Neural cell (in vitro differentiated cells): ENCODE results near the gene ALDH4A1.

Experiments
- CTCF ChIP-seq: fragments of 450-650 bp; IDR thresholded peaks from 2 replicates; pipeline ENCODE4 v1.5.1; 2014; ENCODE audit warnings: antibody characterized with exemption, mild to moderate bottlenecking, moderate library complexity; ENCODE audit not compliant: poor library complexity, severe bottlenecking
- EP300 ChIP-seq: fragments of 450-650 bp; conservative IDR thresholded peaks from 2 replicates; pipeline ENCODE4 v1.6.1; 2014; ENCODE audit warnings: antibody characterized with exemption, mild to moderate bottlenecking, moderate library complexity; ENCODE audit not compliant: poor library complexity, severe bottlenecking
- EZH2 ChIP-seq: fragments of 200-600, 300-800 bp; shearing (Covaris generic), sonication (generic); IDR thresholded peaks from 2 replicates; pipeline ENCODE4 v1.6.1; 2014; ENCODE audit warnings: antibody characterized with exemption, low read length, borderline replicate concordance, mild to moderate bottlenecking; ENCODE audit not compliant: insufficient read depth, poor library complexity, severe bottlenecking
- MXI1 ChIP-seq: fragments of 450-650 bp; conservative IDR thresholded peaks from 2 replicates; pipeline ENCODE4 v1.6.1; 2014; ENCODE audit warnings: antibody characterized with exemption, mild to moderate bottlenecking; ENCODE audit not compliant: poor library complexity, severe bottlenecking
- POLR2AphosphoS5 ChIP-seq: IDR thresholded peaks from 2 replicates; pipeline ENCODE4 v1.6.1; 2012
- RAD21 ChIP-seq: fragments of 450-650 bp; conservative IDR thresholded peaks from 2 replicates; pipeline ENCODE4 v1.6.1; 2014; ENCODE audit warnings: antibody characterized with exemption, mild to moderate bottlenecking, moderate library complexity
- TAF1 ChIP-seq: IDR thresholded peaks from 2 replicates; pipeline ENCODE4 v1.6.1; 2012; ENCODE audit warnings: low read depth

- no peak for TF ChIP-seq MXI1
- TF ChIP-seq CTCF, result no peak
- TF ChIP-seq EZH2, result no peak
- no peak for TF ChIP-seq EP300
- TF ChIP-seq POLR2AphosphoS5, result no peak
- TF ChIP-seq TAF1, result no peak
- no peak for TF ChIP-seq RAD21
Observed at GRCh38 chr1:18941221-18942141, 39.1 kb upstream of the ALDH4A1 start.
